Pancreas (tissue), 10 donors: ENCODE results near the gene ADAMTSL4. TPM values are rescaled to one million over a fixed set of nuclear protein-coding genes. Genes with fewer than 3 reads are reported as not detected.

ENCODE experiments used
- ATAC-seq, 4 donors: fragments of 200-7000 bp; cut with Tn5 transposase; one replicate each; pipeline versions ENCODE4 v1.8.0 to v1.9.1; 2020; ENCODE audit warnings: mild to moderate bottlenecking in 4 of 4, moderate library complexity in 4 of 4
- DNase-seq, 6 donors: peaks; one replicate each; pipeline ENCODE4 v3.0.0-alpha.2; 2020
- FAIRE-seq: peaks from 2 replicates; lab custom pipeline; 2012; peaks lifted over from hg19 to GRCh38; lab: Jason Lieb, UNC
- H3K27ac ChIP-seq, 4 donors: fragments of 200-600 bp; sonication (generic); 1 replicate in 3 of 4; 2 replicates in 1 of 4; pipeline versions ENCODE4 v1.5.0 to v1.8.0; 2020
- H3K27me3 ChIP-seq, 4 donors: fragments of 200-600 bp; one replicate each; pipeline ENCODE4 v1.8.0; 2021
- H3K36me3 ChIP-seq, 3 donors: fragments of 200-600 bp; sonication (generic) in 1 of 3; one replicate each; pipeline versions ENCODE4 v1.5.0 to v1.8.0; 2020 to 2021
- H3K4me1 ChIP-seq, 3 donors: fragments of 200-600 bp; one replicate each; pipeline ENCODE4 v1.8.0; 2021
- H3K4me3 ChIP-seq, 4 donors: fragments of 200-600 bp; sonication (generic) in 2 of 4; one replicate each; pipeline versions ENCODE4 v1.5.0 to v1.8.0; 2020 to 2021
- H3K9me3 ChIP-seq, 4 donors: fragments of 200-600 bp; one replicate each; pipeline ENCODE4 v1.8.0; 2021
- WGBS, 2 donors: extraction: QIAGEN DNeasy Blood & Tissue Kit; methylation state at CpG; one replicate each; pipeline ENCODE4 v1.1.7; 2013; 5-methylcytosine and 5-hydroxymethylcytosine counted together
- intact Hi-C, 3 donors: fragments of 100-400 bp; cut with DNase I; formaldehyde crosslinking; loops; one replicate each; pipeline versions ENCODE4 v1.11.1 to v1.14.2; 2022
- polyA plus RNA-seq, 2 donors: library from polyadenylated mRNA; stranded (reverse); fragments of 200-250 nt; gene quantifications; one replicate each; pipeline ENCODE4 v1.2.3, GENCODE V29; 2013
- total RNA-seq, 6 donors: library from RNA; stranded (reverse); fragmentation: NEBNext Ultra II Directional in 4 of 6; extraction: Animal tissue kit (Norgen Biotek cat#: 25700) in 4 of 6; gene quantifications; one replicate each; pipeline versions ENCODE4 v1.2.1 to v1.2.4, GENCODE V29; 2021 to 2023
- TF ChIP-seq, protein P1 (sequence below), 4 donors: fragments of 200-600 bp; sonication (generic) in 3 of 4; IDR thresholded peaks; one replicate each; pipeline versions ENCODE4 v1.5.0 to v1.8.0; 2021; ENCODE audit warnings: antibody characterized with exemption in 4 of 4
- donor health status: healthy with polysubstance abuse.
- donor health status: DM: no; HTN: no; CAD: no; lungs with moderate emphysema.
- donor health status: DM: no; HTN: no; CAD: no.
- donor health status: control.
- donor health status: control.
- donor health status: Bipolar disorder and iron deficiency.
- donor health status: DM: yes; HTN: yes; CAD: no.
- donor health status: DM: no; HTN: no; CAD: no.
- donor health status: DM: no; HTN: no; CAD: no.
- donor health status: DM: yes; HTN: yes; CAD: no.

The ADAMTSL4 gene
- total and polyA plus RNA-seq, 8 donors: 1.3 to 8.0 (median 3.4) TPM

DNA sequence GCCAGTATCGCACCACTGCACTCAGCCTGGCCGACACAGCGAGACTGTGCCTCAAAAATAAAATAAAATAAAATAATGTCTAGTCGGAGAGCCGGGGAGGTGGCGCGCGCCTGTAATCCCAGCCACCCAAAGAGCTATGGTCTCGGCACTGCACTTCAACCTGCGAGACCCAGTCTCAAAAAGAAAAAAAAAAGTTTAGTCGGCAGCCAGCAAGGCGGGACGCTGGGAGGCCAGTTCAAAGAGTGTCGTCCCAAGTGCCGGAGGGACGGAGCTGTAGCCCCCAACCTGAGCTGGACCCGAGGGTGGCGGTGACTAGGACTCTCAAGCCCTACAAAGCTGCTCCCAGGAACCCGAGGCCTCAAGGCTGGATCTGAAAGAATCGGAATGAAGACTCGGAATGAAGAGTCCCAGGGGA is 34.3 kb upstream of the ADAMTSL4 start:
- WGBS, 2 donors: 24 to 26% methylated on average over 21 of the region's 21 CpGs
- Histone ChIP-seq H3K4me3 (peak overlapping the region; percentile 33 to 54 (median 46)), H3K36me3 (no peaks in the 10 kb centered on the region), H3K4me1 (peaks cover 0 to 7% (median 4%) of the 10 kb centered on the region in 3 donors), H3K27ac (peak overlapping the region; percentile 49 to 90 (median 71)), H3K9me3 (no peaks in the 10 kb centered on the region), H3K27me3 (no peaks in the 10 kb centered on the region)
- ATAC-seq: peak in 3 of 4 donors; percentile 1 to 11 (median 6)
- no peak for FAIRE-seq
- no peak for DNase-seq
- intact Hi-C loops: no loop called here
- TF ChIP-seq, protein P1, sequence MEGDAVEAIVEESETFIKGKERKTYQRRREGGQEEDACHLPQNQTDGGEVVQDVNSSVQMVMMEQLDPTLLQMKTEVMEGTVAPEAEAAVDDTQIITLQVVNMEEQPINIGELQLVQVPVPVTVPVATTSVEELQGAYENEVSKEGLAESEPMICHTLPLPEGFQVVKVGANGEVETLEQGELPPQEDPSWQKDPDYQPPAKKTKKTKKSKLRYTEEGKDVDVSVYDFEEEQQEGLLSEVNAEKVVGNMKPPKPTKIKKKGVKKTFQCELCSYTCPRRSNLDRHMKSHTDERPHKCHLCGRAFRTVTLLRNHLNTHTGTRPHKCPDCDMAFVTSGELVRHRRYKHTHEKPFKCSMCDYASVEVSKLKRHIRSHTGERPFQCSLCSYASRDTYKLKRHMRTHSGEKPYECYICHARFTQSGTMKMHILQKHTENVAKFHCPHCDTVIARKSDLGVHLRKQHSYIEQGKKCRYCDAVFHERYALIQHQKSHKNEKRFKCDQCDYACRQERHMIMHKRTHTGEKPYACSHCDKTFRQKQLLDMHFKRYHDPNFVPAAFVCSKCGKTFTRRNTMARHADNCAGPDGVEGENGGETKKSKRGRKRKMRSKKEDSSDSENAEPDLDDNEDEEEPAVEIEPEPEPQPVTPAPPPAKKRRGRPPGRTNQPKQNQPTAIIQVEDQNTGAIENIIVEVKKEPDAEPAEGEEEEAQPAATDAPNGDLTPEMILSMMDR (IDR thresholded peaks at IDR 0.05): no peak

DNA sequence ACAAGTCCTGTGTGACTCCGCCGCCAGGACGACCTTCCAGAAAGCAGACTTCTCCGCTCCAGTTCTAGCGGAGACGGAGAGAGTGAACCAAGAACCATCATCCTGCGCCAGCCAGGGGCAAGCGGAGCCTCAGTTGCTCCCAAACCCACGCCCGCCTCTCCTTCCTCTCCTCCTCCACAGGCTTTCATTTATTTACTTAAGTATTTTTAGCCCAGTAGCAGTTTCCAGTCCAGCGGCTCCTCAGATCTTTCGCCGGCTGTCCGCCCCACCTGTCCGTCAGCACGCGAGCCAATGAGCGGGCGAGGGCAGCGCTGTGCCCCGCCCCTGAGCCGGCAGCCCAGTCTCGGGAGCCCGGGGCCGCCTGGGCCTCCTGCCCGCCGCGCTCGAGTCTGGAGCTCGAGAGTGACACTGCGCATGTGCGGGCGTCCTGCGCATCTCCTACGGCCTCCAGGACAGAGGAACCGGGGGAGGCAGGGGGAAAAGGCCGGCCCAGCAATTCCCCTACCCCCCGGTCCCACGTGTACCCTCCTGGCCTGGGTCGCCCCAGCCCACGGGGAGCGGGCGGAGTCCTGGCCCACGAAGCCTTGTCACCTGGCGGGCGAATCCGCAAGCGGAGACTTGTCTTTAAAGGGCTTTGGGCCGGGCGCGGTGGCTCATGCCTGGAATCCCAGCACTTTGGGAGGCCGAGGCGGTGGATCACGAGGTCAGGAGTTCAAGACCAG is 33.7 kb upstream of the ADAMTSL4 start, which contains the start of gene FALEC:
Gene FALEC, plus strand, starts transcription at position 425 of the 722 bp plus-strand sequence.
- ATAC-seq: peak; percentile 98 to 99 (median 98)
- Histone ChIP-seq H3K27ac (peak within 1 kb of the TSS; percentile 49 to 90 (median 71)), H3K9me3 (no peaks in the 10 kb centered on the region), H3K36me3 (no peaks in the 10 kb centered on the region), H3K4me1 (peaks cover 0 to 7% (median 4%) of the 10 kb centered on the region in 3 donors), H3K4me3 (peak within 1 kb of the TSS; percentile 33 to 54 (median 46)), H3K27me3 (no peaks in the 10 kb centered on the region)
- peak; percentile 96 to 99 (median 98) for DNase-seq
- TF ChIP-seq, protein P1 (IDR thresholded peaks at IDR 0.05): no peak
- 0% methylated on average over 54 of the region's 54 CpGs for WGBS, 2 donors
- FAIRE-seq: no peak
- intact Hi-C loops: no loop called here

DNA sequence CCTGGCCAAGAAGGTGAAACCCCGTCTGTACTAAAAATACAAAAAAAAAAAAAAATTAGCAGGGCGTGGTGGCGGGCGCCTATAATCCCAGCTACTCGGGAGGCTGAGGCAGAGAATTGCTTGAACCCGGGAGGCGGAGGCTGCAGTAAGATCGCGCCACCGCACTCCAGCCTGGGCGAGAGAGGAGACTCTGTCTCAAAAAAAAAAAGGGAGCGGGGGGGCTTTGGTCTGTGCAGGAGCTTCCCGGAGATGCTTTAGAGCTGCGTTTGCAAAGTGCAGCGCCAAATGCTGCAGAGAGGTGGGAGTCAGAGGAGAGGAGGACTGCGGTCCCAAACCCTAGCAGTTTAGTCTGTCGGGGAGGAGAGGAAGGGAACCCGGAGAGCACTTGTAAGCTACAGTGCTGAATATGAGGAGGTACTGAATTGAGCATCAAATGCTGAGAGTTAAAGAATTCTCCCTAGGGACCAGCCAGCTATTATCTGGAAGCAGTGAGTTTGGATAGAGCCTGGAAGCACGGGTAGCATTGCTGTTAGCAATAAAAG is 33.1 kb upstream of the ADAMTSL4 start:
- 6 to 8% methylated on average over 19 of the region's 19 CpGs for WGBS, 2 donors
- ATAC-seq (peak in 3 of 4 donors; percentile 1 to 15 (median 4)), FAIRE-seq (no peak), DNase-seq (no peak)
- peak overlapping the region; percentile 49 to 90 (median 71) for H3K27ac ChIP-seq
- H3K4me3 ChIP-seq: peak overlapping the region; percentile 33 to 54 (median 46)
- TF ChIP-seq, protein P1 (IDR thresholded peaks at IDR 0.05): no peak
- no peaks in the 10 kb centered on the region for H3K9me3 ChIP-seq
- peaks cover 0 to 7% (median 4%) of the 10 kb centered on the region in 3 donors for H3K4me1 ChIP-seq
- H3K27me3 ChIP-seq: no peaks in the 10 kb centered on the region
- no peaks in the 10 kb centered on the region for H3K36me3 ChIP-seq
- intact Hi-C loops: no loop called here

DNA sequence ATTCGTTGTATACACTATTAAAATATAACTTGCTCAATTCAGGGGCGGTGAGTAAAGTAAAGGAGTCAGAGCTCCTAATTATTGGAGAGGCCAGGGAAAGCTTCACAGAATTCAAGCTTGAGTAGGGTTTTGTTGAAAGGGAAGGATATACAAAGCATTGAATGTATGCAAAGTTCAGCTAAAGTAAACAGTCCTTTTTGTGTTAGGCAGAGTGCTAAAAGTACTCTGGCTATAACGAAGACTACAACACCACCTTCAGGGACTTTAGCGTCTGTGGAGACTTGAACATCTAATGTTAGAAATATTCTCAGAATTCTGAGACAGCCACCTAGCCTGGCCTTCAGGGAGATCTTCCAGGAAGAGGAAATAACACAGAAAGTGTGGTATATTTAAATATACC is 32.6 kb upstream of the ADAMTSL4 start:
- WGBS, 2 donors: 45 to 46% methylated on average over 4 of the region's 4 CpGs
- H3K9me3 ChIP-seq: no peaks in the 10 kb centered on the region
- no peak for FAIRE-seq
- intact Hi-C loops: no loop called here
- no peaks in the 10 kb centered on the region for H3K36me3 ChIP-seq
- H3K27ac ChIP-seq: peak overlapping the region in 2 of 4 donors; percentile 80 to 90
- ATAC-seq: no peak
- H3K27me3 ChIP-seq: no peaks in the 10 kb centered on the region
- H3K4me1 ChIP-seq: peaks cover 0 to 7% (median 4%) of the 10 kb centered on the region in 3 donors
- H3K4me3 ChIP-seq: peak overlapping the region in 2 of 4 donors; percentile 50 to 54
- DNase-seq: no peak
- TF ChIP-seq, protein P1 (IDR thresholded peaks at IDR 0.05): no peak
